NB4 (cell line): ENCODE data around the gene RPL35.
A peak's percentile ranks its signal among the peaks of the same experiment; 100 is the strongest.

Experiments used
- DNase-seq: peaks from one replicate; pipeline ENCODE4 v3.0.0; 2010; ENCODE audit warnings: low read depth
- H3K4me3 ChIP-seq: one replicate; pipeline ENCODE4 v1.5.1; 2011; ENCODE audit warnings: mild to moderate bottlenecking, low read depth, low read length, moderate library complexity
- MYC ChIP-seq: IDR thresholded peaks from 2 replicates; pipeline ENCODE4 v1.6.1; 2011; ENCODE audit warnings: low read depth, low read length
- POLR2A ChIP-seq: IDR thresholded peaks from 2 replicates; pipeline ENCODE4 v1.6.1; 2011; ENCODE audit warnings: mild to moderate bottlenecking; ENCODE audit not compliant: insufficient read length; ENCODE audit errors: extremely low read depth
- TF ChIP-seq, protein P1 (sequence below): IDR thresholded peaks from 2 replicates; pipeline ENCODE4 v1.6.1; 2011; ENCODE audit warnings: low read depth, low read length
- TF ChIP-seq, protein P2 (sequence below): IDR thresholded peaks from one replicate; pipeline ENCODE4 v1.5.1; 2012; ENCODE audit warnings: low read depth, low read length

The RPL35 gene

GRCh38 chr9:124868511-124869465 is 7.0 kb upstream of the RPL35 start:
- peak; percentile 94 for DNase-seq
- H3K4me3 ChIP-seq = peak overlapping the region; percentile 94
- TF ChIP-seq MYC (peak; percentile 85), POLR2A (peak; percentile 95)
- TF ChIP-seq, protein P1, sequence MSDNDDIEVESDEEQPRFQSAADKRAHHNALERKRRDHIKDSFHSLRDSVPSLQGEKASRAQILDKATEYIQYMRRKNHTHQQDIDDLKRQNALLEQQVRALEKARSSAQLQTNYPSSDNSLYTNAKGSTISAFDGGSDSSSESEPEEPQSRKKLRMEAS = peak; percentile 72
- TF ChIP-seq, protein P2, sequence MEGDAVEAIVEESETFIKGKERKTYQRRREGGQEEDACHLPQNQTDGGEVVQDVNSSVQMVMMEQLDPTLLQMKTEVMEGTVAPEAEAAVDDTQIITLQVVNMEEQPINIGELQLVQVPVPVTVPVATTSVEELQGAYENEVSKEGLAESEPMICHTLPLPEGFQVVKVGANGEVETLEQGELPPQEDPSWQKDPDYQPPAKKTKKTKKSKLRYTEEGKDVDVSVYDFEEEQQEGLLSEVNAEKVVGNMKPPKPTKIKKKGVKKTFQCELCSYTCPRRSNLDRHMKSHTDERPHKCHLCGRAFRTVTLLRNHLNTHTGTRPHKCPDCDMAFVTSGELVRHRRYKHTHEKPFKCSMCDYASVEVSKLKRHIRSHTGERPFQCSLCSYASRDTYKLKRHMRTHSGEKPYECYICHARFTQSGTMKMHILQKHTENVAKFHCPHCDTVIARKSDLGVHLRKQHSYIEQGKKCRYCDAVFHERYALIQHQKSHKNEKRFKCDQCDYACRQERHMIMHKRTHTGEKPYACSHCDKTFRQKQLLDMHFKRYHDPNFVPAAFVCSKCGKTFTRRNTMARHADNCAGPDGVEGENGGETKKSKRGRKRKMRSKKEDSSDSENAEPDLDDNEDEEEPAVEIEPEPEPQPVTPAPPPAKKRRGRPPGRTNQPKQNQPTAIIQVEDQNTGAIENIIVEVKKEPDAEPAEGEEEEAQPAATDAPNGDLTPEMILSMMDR = peak; percentile 32

- no peak for DNase-seq
- no peak overlapping the region for H3K4me3 ChIP-seq
- TF ChIP-seq POLR2A (no peak), MYC (no peak)
- TF ChIP-seq, protein P2 = no peak
- TF ChIP-seq, protein P1 = no peak
Observed at GRCh38 chr9:124863371-124863871, 1.7 kb upstream of the RPL35 start.

GRCh38 chr9:124860582-124861341 is 995 bp downstream of the RPL35 start:
- TF ChIP-seq, protein P1 = no peak
- TF ChIP-seq POLR2A = no peak
- H3K4me3 ChIP-seq = peak overlapping the region; percentile 100
- peak; percentile 19 for DNase-seq

- H3K4me3 ChIP-seq = peak overlapping the region; percentile 100
- peak; percentile 30 for DNase-seq
- TF ChIP-seq, protein P1 = peak; percentile 71
- TF ChIP-seq POLR2A (peak; percentile 23), MYC (no peak)
- TF ChIP-seq, protein P2 = no peak
Observed at GRCh38 chr9:124859803-124860581, 1.8 kb downstream of the RPL35 start.

DNA sequence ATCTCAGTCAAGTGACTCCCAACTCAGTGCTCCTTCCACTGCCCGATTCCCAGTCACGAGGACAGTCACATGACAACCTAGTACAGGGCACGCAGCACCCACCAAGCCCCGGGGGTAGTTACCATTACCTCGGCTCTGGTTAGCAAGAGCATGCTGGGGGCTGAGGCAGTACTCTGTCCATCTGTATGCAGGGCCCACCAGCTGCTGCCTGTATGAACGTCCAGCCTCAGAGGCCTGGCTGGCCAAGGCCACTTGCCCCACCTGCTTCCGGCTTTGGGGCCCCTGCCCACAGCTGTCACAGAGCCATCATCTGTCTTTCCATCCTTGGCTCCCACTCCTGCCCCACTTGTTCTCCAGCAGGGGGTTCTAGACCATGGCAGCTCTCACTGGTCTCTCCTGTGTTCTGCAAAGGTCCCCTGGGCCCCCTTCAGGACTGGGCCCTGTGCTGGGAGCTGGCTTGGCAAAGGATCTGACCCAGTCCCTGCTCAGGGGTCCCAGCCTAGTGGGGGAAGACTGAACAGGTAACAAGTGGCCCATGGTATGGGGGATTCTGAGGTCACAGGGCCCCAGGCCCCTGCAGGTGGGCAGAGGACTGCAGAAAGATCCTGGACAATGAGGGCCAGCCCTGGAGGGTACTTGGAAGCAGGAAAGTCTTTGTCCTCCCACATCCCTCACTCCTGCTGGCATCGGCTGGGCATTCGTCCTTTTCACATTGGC is 3.3 kb downstream of the RPL35 start:
- DNase-seq = no peak
- H3K4me3 ChIP-seq = peak overlapping the region; percentile 100
- TF ChIP-seq, protein P2 = no peak
- TF ChIP-seq, protein P1 = no peak
- TF ChIP-seq MYC (no peak), POLR2A (no peak)
